ENCODE data around the gene CDK13.

Gene CDK13

GRCh38 chr7:40015790-40016296 is 65.8 kb downstream of the CDK13 start:
- DNase-seq: no peak

- no peak for DNase-seq
Measured at GRCh38 chr7:40019558-40019957, 69.5 kb downstream of the CDK13 start.

- no peak for DNase-seq
Measured at GRCh38 chr7:40024048-40024447, 74.0 kb downstream of the CDK13 start.

GRCh38 chr7:40024841-40025240 is 74.8 kb downstream of the CDK13 start:
- no peak for DNase-seq

GRCh38 chr7:40027545-40027944 is 77.5 kb downstream of the CDK13 start:
- no peak for DNase-seq

GRCh38 chr7:40033826-40034225 is 83.8 kb downstream of the CDK13 start:
- DNase-seq: no peak

GRCh38 chr7:40041456-40041855 is 91.4 kb downstream of the CDK13 start:
- DNase-seq: no peak

GRCh38 chr7:40043164-40043563 is 93.1 kb downstream of the CDK13 start:
- no peak for DNase-seq

GRCh38 chr7:40047661-40048060 is 97.6 kb downstream of the CDK13 start:
- no peak for DNase-seq

GRCh38 chr7:40057292-40057691 is 107.2 kb downstream of the CDK13 start:
- DNase-seq: no peak

GRCh38 chr7:40058026-40058425 is 108.0 kb downstream of the CDK13 start:
- no peak for DNase-seq

- no peak for DNase-seq
Measured at GRCh38 chr7:40058636-40059035, 108.6 kb downstream of the CDK13 start.

- DNase-seq: no peak
Measured at GRCh38 chr7:40059057-40059456, 109.0 kb downstream of the CDK13 start.

GRCh38 chr7:40072268-40072667 is 122.2 kb downstream of the CDK13 start:
- DNase-seq: no peak

GRCh38 chr7:40073239-40073638 is 123.2 kb downstream of the CDK13 start:
- no peak for DNase-seq

- DNase-seq: no peak
Measured at GRCh38 chr7:40077849-40078248, 127.8 kb downstream of the CDK13 start.

GRCh38 chr7:40092182-40092581 is 142.1 kb downstream of the CDK13 start:
- no peak for DNase-seq

GRCh38 chr7:40093631-40094350 is 143.7 kb downstream of the CDK13 start:
- no peak for DNase-seq

GRCh38 chr7:40095230-40095629 is 145.2 kb downstream of the CDK13 start:
- no peak for DNase-seq

GRCh38 chr7:40095695-40096327 is 145.8 kb downstream of the CDK13 start:
- no peak for DNase-seq

- DNase-seq: no peak
Measured at GRCh38 chr7:40097728-40098127, 147.7 kb downstream of the CDK13 start.

- no peak for DNase-seq
Measured at GRCh38 chr7:40098810-40099209, 148.8 kb downstream of the CDK13 start.

- no peak for DNase-seq
Measured at GRCh38 chr7:40099837-40100236, 149.8 kb downstream of the CDK13 start.

- no peak for DNase-seq
Measured at GRCh38 chr7:40101201-40101600, 151.1 kb downstream of the CDK13 start.

- DNase-seq: no peak
Measured at GRCh38 chr7:40102897-40103296, 152.8 kb downstream of the CDK13 start.
